Gastroesophageal sphincter (tissue), 3 donors: ENCODE data around the gene LDLRAD4.

ENCODE experiments used
- CTCF ChIP-seq, 4 experiments: fragments of 200-600 bp in 2 of 4; fragments of 450-650 bp in 2 of 4; sonication (generic) in 1 of 4; IDR thresholded peaks; one replicate each; pipeline ENCODE4 v1.5.1; 2017 to 2019; ENCODE audit warnings: antibody characterized with exemption in 4 of 4, mild to moderate bottlenecking in 2 of 4, moderate library complexity in 2 of 4
- EP300 ChIP-seq: sonication (generic); formaldehyde crosslinking; IDR thresholded peaks from one replicate; pipeline ENCODE4 v1.6.1; 2017; ENCODE audit warnings: antibody characterized with exemption, mild to moderate bottlenecking
- POLR2A ChIP-seq, 2 donors: fragments of 450-650 bp; IDR thresholded peaks; one replicate each; pipeline ENCODE4 v1.6.1; 2017; ENCODE audit warnings: antibody characterized with exemption in 2 of 2, mild to moderate bottlenecking in 2 of 2, moderate library complexity in 1 of 2

- TF ChIP-seq CTCF (IDR thresholded peaks at IDR 0.05) (no peak), EP300 (no peak), POLR2A (IDR thresholded peaks at IDR 0.05) (no peak)
Observed at GRCh38 chr18:13207294-13207693, 11.3 kb upstream of the LDLRAD4 start.
